ENCODE data around the gene LRBA.

DNA sequence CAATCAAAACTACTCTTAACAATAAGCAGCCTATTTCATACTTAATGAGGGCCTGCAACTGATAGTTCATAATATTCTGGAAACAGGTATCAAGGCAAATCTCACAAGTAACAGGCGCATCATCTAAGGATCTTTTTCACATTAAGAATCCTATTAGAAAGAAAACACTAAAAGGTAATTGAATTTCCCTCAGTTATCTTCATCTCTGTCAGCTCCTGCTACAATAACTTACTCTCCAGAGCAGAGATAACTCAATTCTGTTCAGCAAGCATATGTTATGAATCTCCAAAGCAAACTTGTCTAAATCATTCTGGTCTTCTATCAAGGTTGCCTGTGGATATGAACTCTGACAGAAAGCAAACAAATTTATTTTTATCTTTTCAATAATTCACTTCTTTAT lies 307.1 kb downstream of the LRBA start:
- TF ChIP-seq, protein P1, sequence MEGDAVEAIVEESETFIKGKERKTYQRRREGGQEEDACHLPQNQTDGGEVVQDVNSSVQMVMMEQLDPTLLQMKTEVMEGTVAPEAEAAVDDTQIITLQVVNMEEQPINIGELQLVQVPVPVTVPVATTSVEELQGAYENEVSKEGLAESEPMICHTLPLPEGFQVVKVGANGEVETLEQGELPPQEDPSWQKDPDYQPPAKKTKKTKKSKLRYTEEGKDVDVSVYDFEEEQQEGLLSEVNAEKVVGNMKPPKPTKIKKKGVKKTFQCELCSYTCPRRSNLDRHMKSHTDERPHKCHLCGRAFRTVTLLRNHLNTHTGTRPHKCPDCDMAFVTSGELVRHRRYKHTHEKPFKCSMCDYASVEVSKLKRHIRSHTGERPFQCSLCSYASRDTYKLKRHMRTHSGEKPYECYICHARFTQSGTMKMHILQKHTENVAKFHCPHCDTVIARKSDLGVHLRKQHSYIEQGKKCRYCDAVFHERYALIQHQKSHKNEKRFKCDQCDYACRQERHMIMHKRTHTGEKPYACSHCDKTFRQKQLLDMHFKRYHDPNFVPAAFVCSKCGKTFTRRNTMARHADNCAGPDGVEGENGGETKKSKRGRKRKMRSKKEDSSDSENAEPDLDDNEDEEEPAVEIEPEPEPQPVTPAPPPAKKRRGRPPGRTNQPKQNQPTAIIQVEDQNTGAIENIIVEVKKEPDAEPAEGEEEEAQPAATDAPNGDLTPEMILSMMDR (IDR thresholded peaks at IDR 0.05) = no peak
- TF ChIP-seq POLR2A (IDR thresholded peaks at IDR 0.05) = no peak

Measured in breast epithelium (tissue), 3 donors.